CD4-positive, alpha-beta T cell (primary cell): ENCODE data around the gene HHIP. TPM values are rescaled to one million over a fixed set of nuclear protein-coding genes. Genes with fewer than 3 reads are reported as not detected.

Experiments
- ATAC-seq: fragments of 200-7000 bp; cut with Tn5 transposase; one replicate; pipeline ENCODE4 v1.10.0; 2022; ENCODE audit warnings: mild to moderate bottlenecking; ENCODE audit not compliant: poor library complexity
- CTCF ChIA-PET: fragments of 350-600 bp; sonication (Branson Sonifier 250); formaldehyde crosslinking; loops from one replicate; lab custom pipeline; 2021; ENCODE audit warnings: antibody characterized with exemption, inconsistent platforms; lab: Charles Lee
- POLR2A ChIA-PET: fragments of 350-600 bp; sonication (Branson Sonifier 250); formaldehyde crosslinking; loops from one replicate; lab custom pipeline; 2021; ENCODE audit warnings: antibody characterized with exemption, inconsistent platforms; lab: Charles Lee
- DNase-seq, 14 experiments: peaks; one replicate each; pipeline ENCODE4 v3.0.0-alpha.2; 2013 to 2020; ENCODE audit warnings: mixed read lengths in 2 of 14
- H3K27ac ChIP-seq, 2 donors: one replicate each; pipeline versions ENCODE4 v1.5.1 to v1.7.0; 2013; ENCODE audit warnings: low read length in 2 of 2, low read depth in 1 of 2, mild to moderate bottlenecking in 1 of 2
- H3K27me3 ChIP-seq, 2 experiments: 1 replicate in 1 of 2; 2 replicates in 1 of 2; pipeline versions ENCODE4 v1.6.1 to v1.7.0; 2013; ENCODE audit warnings: low read length in 2 of 2, control low read depth in 1 of 2, mild to moderate bottlenecking in 1 of 2, moderate library complexity in 1 of 2; ENCODE audit not compliant: insufficient read depth in 2 of 2, control insufficient read depth in 1 of 2
- H3K36me3 ChIP-seq: one replicate; pipeline ENCODE4 v1.6.1; 2013; ENCODE audit warnings: low read length, control low read depth; ENCODE audit not compliant: insufficient read depth
- H3K4me1 ChIP-seq: one replicate; pipeline ENCODE4 v1.6.1; 2013; ENCODE audit warnings: low read length, control low read depth; ENCODE audit not compliant: insufficient read depth
- H3K4me3 ChIP-seq: one replicate; pipeline ENCODE4 v1.5.1; 2013; ENCODE audit warnings: mild to moderate bottlenecking, low read length, moderate library complexity
- H3K9me3 ChIP-seq, 2 experiments: 1 replicate in 1 of 2; 2 replicates in 1 of 2; pipeline versions ENCODE4 v1.6.1 to v1.7.0; 2013; ENCODE audit warnings: low read length in 2 of 2, mild to moderate bottlenecking in 2 of 2, control low read depth in 1 of 2, moderate library complexity in 1 of 2; ENCODE audit not compliant: control insufficient read depth in 1 of 2, insufficient read depth in 1 of 2
- H3K27ac Mint-ChIP-seq: one replicate; pipeline ENCODE4 v1.8.0; 2020; ENCODE audit warnings: mixed read lengths
- H3K27me3 Mint-ChIP-seq: one replicate; pipeline ENCODE4 v1.8.0; 2021; ENCODE audit warnings: mixed read lengths
- H3K36me3 Mint-ChIP-seq: one replicate; pipeline ENCODE4 v1.8.0; 2021; ENCODE audit warnings: low read depth, mixed read lengths
- H3K4me1 Mint-ChIP-seq: one replicate; pipeline ENCODE4 v1.8.0; 2021; ENCODE audit warnings: low read depth, mixed read lengths
- H3K4me3 Mint-ChIP-seq: one replicate; pipeline ENCODE4 v1.8.0; 2020; ENCODE audit warnings: mild to moderate bottlenecking, mixed read lengths
- H3K9me3 Mint-ChIP-seq: one replicate; pipeline ENCODE4 v1.8.0; 2020; ENCODE audit warnings: mixed read lengths
- CTCF ChIP-seq: fragments of 200-600 bp; IDR thresholded peaks from one replicate; pipeline ENCODE4 v1.8.0; 2022; ENCODE audit warnings: antibody characterized with exemption, mild to moderate bottlenecking
- intact Hi-C, 2 experiments: fragments of 100-400 bp; cut with DNase I in 1 of 2; cut with micrococcal nuclease in 1 of 2; formaldehyde crosslinking; loops; one replicate each; pipeline versions ENCODE4 v1.15.1 to v1.9.0; 2023 to 2025; cut with DNase I, micrococcal nuclease
- polyA plus RNA-seq, 2 donors: library from polyadenylated mRNA; unstranded; fragments of 120-200 nt; gene quantifications; one replicate each; pipeline ENCODE4 v1.2.1, GENCODE V29; 2013
- total RNA-seq, 174 experiments: library from RNA in 2 of 174; stranded (reverse) in 2 of 174; gene quantifications; one replicate each; pipeline ENCODE4 v1.2.3 and lab custom pipeline; 2021 to 2026

HHIP gene, protein sequence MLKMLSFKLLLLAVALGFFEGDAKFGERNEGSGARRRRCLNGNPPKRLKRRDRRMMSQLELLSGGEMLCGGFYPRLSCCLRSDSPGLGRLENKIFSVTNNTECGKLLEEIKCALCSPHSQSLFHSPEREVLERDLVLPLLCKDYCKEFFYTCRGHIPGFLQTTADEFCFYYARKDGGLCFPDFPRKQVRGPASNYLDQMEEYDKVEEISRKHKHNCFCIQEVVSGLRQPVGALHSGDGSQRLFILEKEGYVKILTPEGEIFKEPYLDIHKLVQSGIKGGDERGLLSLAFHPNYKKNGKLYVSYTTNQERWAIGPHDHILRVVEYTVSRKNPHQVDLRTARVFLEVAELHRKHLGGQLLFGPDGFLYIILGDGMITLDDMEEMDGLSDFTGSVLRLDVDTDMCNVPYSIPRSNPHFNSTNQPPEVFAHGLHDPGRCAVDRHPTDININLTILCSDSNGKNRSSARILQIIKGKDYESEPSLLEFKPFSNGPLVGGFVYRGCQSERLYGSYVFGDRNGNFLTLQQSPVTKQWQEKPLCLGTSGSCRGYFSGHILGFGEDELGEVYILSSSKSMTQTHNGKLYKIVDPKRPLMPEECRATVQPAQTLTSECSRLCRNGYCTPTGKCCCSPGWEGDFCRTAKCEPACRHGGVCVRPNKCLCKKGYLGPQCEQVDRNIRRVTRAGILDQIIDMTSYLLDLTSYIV
- total RNA-seq (not detected), total RNA-seq (lab: John Stamatoyannopoulos, UW) (0 to 0.18 (median 0) reads per million in 172 experiments)
- not detected for polyA plus RNA-seq (2013, experiment 1 of 2)
- 0.07 TPM for polyA plus RNA-seq (2013, experiment 2 of 2)

DNA sequence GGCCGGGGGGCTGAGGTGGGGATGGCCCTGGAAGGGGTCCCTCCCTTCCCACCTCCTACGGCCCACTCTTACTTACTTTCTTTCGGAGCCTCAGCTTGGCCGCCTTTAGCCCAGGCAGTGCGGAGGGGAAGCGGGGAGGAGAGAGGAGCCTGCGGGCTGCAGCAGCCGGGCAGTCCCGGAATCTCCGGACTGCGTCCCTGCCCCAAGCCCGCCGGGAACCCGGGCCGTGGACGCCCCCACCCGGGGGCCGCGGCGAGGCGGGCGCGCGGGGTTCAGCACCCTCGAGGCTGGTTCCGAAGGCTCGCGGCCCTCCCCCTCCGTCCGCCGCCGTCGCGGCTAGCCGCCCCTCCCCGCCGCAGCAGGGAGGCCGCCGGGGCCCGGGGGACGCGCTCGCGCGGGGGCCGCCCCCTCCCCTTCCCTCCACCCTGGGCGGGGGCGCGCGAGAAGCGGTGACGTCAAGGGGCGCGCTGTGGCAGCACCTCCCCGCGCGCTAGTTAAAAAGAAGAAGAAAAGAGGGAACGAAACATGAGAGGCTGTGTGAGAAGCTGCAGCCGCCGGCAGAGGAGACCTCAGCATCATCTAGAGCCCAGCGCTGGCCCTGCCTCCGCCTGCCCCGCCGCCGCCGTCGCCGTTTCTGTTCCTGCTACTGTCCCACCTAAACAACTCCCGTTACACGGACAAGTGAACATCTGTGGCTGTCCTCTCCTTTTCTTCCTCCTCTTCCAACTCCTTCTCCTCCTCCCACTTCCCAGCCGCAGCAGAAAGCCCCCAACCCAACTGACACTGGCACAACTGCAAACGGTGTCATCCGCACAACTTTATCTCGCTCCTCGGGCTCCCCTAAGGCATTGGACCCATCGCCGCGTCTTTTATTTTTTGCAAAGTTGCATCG is at the start of gene HHIP:
TSS of gene HHIP (plus strand) at position 526 of the 892 bp plus-strand sequence. CDS start 520 bp downstream, outside the sequence.
- peaks cover 15% of the 10 kb centered on the region for H3K4me1 Mint-ChIP-seq
- TF ChIP-seq CTCF, result no peak
- H3K9me3 ChIP-seq, result peaks cover 0 to 18% of the 10 kb centered on the region in 2 experiments
- ChIA-PET POLR2A (no interaction called here), CTCF (no interaction called here)
- H3K36me3 Mint-ChIP-seq, result no peaks in the 10 kb centered on the region
- peaks cover 15% of the 10 kb centered on the region for H3K4me1 ChIP-seq
- DNase-seq (peak in 6 of 14 experiments; percentile 4 to 47 (median 14)), ATAC-seq (peak; percentile 48)
- H3K27ac ChIP-seq, result no peak within 1 kb of the TSS
- no peaks in the 10 kb centered on the region for H3K9me3 Mint-ChIP-seq
- peak within 1 kb of the TSS; percentile 66 for H3K4me3 Mint-ChIP-seq
- peaks cover 19 to 54% of the 10 kb centered on the region in 2 experiments for H3K27me3 ChIP-seq
- intact Hi-C loops, result no loop called here
- H3K4me3 ChIP-seq, result peak within 1 kb of the TSS; percentile 32
- H3K36me3 ChIP-seq, result no peaks in the 10 kb centered on the region
- no peak within 1 kb of the TSS for H3K27ac Mint-ChIP-seq
- H3K27me3 Mint-ChIP-seq, result peaks cover 65% of the 10 kb centered on the region

GRCh38 chr4:144597171-144597570 is 48.8 kb upstream of the HHIP start:
- Mint-ChIP-seq H3K9me3 (peaks cover 6% of the 10 kb centered on the region), H3K27ac (no peak overlapping the region), H3K4me3 (no peak overlapping the region), H3K36me3 (no peaks in the 10 kb centered on the region), H3K4me1 (no peaks in the 10 kb centered on the region), H3K27me3 (peaks cover 5% of the 10 kb centered on the region)
- no peak for ATAC-seq
- Histone ChIP-seq H3K27me3 (no peaks in the 10 kb centered on the region), H3K4me1 (no peaks in the 10 kb centered on the region), H3K9me3 (peaks cover 0 to 4% of the 10 kb centered on the region in 2 experiments), H3K27ac (no peak overlapping the region), H3K36me3 (no peaks in the 10 kb centered on the region), H3K4me3 (no peak overlapping the region)
- no peak for TF ChIP-seq CTCF
- ChIA-PET POLR2A (no interaction called here), CTCF (no interaction called here)
- intact Hi-C loops, result no loop called here
- no peak for DNase-seq

DNA sequence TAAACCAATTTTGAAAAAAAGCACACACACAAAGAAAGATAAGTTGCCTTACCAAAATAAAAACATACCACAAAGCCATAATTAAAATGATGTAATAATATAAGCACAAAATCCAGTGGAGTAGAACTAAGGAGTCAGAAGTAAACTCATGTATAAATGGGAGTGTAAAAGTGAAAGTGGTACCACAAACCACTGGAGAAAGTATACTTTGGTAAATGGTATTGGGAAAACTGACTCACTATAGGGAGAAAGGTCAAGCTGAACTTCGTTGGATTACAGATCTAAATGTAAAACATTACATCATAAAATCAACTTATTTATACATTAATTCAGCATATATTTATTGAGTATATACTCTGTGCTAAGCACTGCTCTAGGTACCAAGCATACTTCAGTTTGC is 46.3 kb upstream of the HHIP start:
- Mint-ChIP-seq H3K4me1 (no peaks in the 10 kb centered on the region), H3K36me3 (no peaks in the 10 kb centered on the region), H3K4me3 (no peak overlapping the region), H3K27me3 (peaks cover 5% of the 10 kb centered on the region), H3K9me3 (peaks cover 7% of the 10 kb centered on the region), H3K27ac (no peak overlapping the region)
- Histone ChIP-seq H3K36me3 (no peaks in the 10 kb centered on the region), H3K27ac (no peak overlapping the region), H3K9me3 (peaks cover 0 to 4% of the 10 kb centered on the region in 2 experiments), H3K4me3 (no peak overlapping the region), H3K27me3 (no peaks in the 10 kb centered on the region), H3K4me1 (no peaks in the 10 kb centered on the region)
- ATAC-seq (no peak), DNase-seq (no peak)
- TF ChIP-seq CTCF, result no peak
- intact Hi-C loops, result no loop called here
- CTCF ChIA-PET, result no interaction called here
- POLR2A ChIA-PET, result no interaction called here
